Measurements from ENCODE around the gene OAS3. TPM values are rescaled to one million over a fixed set of nuclear protein-coding genes. Genes with fewer than 3 reads are reported as not detected.
"Not testable (repeated sequence)": the region's sequence is repeated elsewhere in the genome, so short reads cannot be mapped to it uniquely, and the experiment has no call there.

The OAS3 gene
- total RNA-seq, 1 donor from 2014 or later, result 6.4 TPM

- intact Hi-C loops (cut with DNase I), result no loop called here
- DNase-seq (ENCODE audit: low spot score), result no peak
Measured at GRCh38 chr12:112919121-112919520, 19.2 kb upstream of the OAS3 start.

DNA sequence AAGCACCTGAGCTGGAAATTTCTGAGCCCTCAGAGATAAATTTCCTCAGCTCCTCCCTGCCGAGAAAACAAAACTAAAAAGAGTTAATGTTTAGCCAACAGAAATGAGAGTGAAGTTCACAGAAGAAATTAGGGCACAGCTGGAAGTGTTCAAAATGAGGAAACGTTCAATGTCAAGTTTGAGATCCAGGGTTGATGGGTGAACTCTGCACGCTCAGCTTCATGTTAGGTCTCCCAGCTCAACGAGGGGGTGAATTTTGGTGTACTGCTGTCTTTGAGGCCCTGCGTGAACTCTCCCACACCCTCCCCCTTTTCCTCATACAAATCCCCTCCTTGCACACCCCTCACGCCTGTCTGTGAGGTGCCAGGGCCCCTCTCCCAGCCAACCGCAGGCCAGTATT lies 13.3 kb upstream of the OAS3 start:
- no peak for DNase-seq (ENCODE audit: low spot score)
- intact Hi-C loops (cut with DNase I), result no loop called here

DNA sequence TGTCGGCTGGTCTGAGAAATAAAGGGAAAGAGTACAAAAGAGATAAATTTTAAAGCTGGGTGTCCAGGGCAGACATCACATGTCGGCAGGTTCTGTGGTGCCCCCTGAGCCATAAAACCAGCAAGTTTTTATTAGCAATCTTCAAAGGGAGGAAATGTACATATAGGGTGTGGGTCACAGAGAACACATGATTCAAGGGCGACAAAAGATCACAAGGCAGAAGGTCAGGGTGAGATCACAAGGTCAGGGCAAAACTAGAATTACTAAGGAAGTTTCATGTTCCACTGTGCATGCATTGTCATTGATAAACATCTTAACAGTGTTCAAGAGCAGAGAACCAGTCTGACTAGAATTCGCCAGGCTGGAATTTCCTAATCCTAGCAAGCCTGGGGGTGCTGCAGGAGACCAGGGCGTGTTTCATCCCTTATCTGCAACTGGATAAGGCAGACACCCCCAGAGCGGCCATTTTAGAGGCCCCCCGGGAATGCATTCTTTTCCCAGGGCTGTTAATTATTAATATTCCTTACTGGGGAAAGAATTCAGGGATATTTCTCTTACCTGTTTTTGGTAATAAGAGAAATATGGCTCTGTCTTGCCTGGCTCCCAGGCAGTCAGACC lies 11.7 kb upstream of the OAS3 start:
- not testable (repeated sequence) for DNase-seq (ENCODE audit: low spot score)

DNA sequence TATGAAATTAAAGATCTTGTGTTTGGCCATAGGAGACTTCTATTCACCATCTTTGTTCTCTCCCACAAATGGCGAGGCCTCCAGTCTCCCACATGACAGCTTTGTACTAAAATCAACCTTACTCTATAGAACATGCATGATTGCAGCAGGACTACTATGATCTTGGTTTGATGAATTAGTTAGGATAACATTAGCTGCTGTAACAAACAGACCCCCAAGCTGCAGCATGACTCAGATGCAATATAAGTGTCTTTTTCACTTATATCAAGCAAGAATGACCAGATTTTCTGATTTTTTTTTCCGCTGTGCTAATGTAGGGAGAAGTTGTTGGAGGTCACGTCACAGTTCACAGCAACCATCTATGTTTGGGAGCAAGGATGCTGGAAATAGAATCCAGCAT lies 10.8 kb upstream of the OAS3 start:
- no peak for DNase-seq (ENCODE audit: low spot score)
- intact Hi-C loops (cut with DNase I), result no loop called here

More for the DNA sequence above, 11.7 kb upstream of the OAS3 start:
- intact Hi-C loops (cut with DNase I), result not testable (repeated sequence)

- intact Hi-C loops (cut with DNase I), result no loop called here
- no peak for DNase-seq (ENCODE audit: low spot score)
Measured at GRCh38 chr12:112927925-112928324, 10.3 kb upstream of the OAS3 start.

- intact Hi-C loops (cut with DNase I), result no loop called here
Measured at GRCh38 chr12:112928978-112929377, 9.3 kb upstream of the OAS3 start.

DNA sequence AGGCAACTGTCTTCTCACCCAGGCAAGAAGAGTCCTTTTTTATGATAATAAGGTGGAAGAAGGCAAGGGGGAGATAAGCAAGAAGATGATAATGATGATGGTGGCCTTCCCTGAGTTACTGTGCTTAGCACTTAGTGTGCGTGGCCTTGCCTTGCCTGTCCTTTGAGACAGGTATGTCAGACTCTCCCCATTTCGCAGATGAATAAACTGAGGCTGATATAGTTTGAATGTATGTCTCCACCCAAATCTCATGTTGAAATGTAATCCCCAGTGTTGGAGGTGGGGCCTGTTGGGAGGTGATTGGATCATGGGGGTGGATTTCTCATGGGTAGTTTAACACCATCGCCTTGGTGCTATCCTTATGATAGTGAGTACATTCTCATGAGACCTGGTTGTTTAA lies 8.6 kb upstream of the OAS3 start:
- DNase-seq (ENCODE audit: low spot score), result no peak
- intact Hi-C loops (cut with DNase I), result no loop called here

More at GRCh38 chr12:112928978-112929377, 9.3 kb upstream of the OAS3 start:
- DNase-seq (ENCODE audit: low spot score), result no peak

- intact Hi-C loops (cut with DNase I), result no loop called here
Measured at GRCh38 chr12:112930350-112930749, 7.9 kb upstream of the OAS3 start.

GRCh38 chr12:112932485-112933128 lies 5.7 kb upstream of the OAS3 start:
- no peak for DNase-seq (ENCODE audit: low spot score)
- intact Hi-C loops (cut with DNase I), result no loop called here

More at GRCh38 chr12:112930350-112930749, 7.9 kb upstream of the OAS3 start:
- DNase-seq (ENCODE audit: low spot score), result no peak

DNA sequence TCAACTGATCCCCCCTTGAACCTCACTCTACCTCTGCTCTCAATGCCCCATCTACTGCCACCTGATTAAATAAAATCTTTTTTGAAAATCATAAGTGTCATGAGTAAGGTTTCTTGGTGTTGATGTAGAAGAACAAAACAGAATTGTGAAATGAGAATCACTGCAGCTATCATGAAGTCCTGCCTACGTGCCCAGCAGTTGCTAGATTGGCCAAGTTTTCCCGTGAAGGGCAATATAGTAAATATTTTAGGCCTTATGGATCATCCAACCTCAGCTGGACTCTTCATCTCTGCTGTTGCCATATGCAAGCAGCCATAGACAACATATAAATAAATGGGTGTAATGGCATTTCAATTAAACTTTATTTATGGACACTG lies 5.2 kb upstream of the OAS3 start:
- intact Hi-C loops (cut with DNase I), result no loop called here
- DNase-seq (ENCODE audit: low spot score), result no peak

DNA sequence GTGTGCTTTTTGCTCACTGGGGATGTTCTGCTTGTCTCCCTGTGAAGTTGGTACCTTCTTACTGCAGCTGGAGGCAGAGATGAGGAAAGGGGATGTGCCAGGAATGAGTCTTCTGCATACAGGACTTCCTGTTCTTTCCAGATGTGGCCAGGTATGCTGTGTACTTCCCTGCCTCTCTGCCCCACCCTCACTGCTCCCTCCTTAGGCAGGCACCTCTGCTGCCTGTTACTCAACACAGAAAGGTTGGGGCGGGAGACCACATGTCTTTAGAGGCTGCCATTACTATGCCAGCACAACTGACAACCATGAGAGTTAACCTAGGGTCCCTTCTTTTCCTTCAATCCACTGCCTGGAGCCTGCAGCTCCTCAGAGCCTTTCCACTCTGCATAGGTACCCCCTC lies 2.0 kb upstream of the OAS3 start:
- DNase-seq (ENCODE audit: low spot score), result no peak

DNA sequence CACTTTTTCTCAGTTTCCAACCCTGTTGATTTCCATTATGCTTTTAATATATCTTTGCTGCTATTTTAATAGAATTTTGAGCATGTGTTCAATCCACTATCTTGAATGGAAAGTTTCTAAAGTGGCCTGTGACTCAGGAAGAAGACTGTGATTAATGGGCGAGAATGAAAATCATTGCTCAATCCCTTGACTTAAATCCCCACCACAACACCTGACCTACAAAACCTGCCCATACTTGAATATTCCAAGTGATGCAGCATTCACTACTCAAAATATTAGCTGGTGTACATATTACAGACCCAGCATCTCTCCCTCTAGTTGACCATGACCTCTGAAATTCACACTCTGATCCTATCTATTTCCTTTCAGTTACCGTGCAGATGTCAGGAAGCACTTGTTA lies 1.3 kb upstream of the OAS3 start:
- intact Hi-C loops (cut with DNase I), result loop anchor here (5.0 kb wide), 1 partner anchor 35 kb away; no protein-coding TSS in a partner anchor
- DNase-seq (ENCODE audit: low spot score), result no peak

More for the DNA sequence above, 2.0 kb upstream of the OAS3 start:
- intact Hi-C loops (cut with DNase I), result loop anchor here (5.0 kb wide), 1 partner anchor 34 kb away; no protein-coding TSS in a partner anchor

DNA sequence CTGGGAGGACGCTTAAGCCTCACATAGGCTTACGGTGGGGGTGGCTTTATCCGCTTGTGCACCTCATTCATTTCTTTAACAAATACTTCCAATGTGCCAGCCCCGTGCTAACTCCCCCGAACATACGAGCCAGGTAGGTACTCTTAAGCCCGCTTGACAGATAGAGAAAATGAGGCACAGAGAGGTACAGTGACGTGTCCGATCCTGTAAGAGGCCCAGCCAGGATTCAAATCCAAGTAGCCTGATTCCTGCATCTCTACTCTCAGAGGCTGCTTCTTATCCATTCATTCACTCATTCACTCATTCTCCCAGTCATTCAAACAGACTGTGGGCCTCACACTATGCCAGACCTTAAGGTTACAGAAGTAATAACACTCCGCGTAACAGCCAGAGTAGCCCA lies 477 bp downstream of the OAS3 start:
- intact Hi-C loops (cut with DNase I), result loop anchor here (5.0 kb wide), 1 partner anchor 36 kb away; no protein-coding TSS in a partner anchor
- DNase-seq (ENCODE audit: low spot score), result no peak

GRCh38 chr12:112939761-112940381 lies 1.6 kb downstream of the OAS3 start:
- DNase-seq (ENCODE audit: low spot score), result no peak
- intact Hi-C loops (cut with DNase I), result loop anchor here (5.0 kb wide), 1 partner anchor 38 kb away; no protein-coding TSS in a partner anchor

- DNase-seq (ENCODE audit: low spot score), result no peak
- intact Hi-C loops (cut with DNase I), result no loop called here
Measured at GRCh38 chr12:112941528-112942335, 3.5 kb downstream of the OAS3 start.

- DNase-seq (ENCODE audit: low spot score), result no peak
- intact Hi-C loops (cut with DNase I), result no loop called here
Measured at GRCh38 chr12:112942572-112942971, 4.3 kb downstream of the OAS3 start.

DNA sequence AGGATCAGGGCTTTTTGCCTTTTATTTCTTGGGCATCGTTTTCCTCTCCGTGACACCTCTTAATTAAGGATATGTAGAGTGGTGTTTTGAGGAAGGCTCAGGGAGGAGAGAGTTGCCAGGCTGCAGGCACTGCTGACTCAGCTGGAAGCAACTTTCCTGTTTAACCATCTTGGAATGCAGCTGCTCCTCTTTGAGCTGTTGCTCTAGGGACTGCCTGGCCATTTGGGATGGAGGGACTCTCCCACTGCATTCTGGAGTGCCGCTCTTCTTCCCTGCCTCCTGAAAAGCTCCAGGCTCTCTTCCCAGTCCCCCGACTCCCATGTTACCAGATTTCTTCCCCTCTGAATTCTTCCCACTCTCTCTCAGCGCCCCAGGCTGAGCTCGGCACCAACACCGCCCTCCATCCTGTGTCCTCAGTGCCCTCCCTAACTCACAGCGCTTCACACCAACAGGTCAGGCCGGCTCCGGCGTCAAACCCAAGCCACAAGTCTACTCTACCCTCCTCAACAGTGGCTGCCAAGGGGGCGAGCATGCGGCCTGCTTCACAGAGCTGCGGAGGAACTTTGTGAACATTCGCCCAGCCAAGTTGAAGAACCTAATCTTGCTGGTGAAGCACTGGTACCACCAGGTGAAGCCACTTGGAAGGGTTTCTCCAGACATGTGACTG lies 5.9 kb downstream of the OAS3 start:
- intact Hi-C loops (cut with DNase I), result no loop called here

GRCh38 chr12:112945515-112945914 lies 7.2 kb downstream of the OAS3 start:
- intact Hi-C loops (cut with DNase I), result no loop called here
- no peak for DNase-seq (ENCODE audit: low spot score)

More for the DNA sequence above, 5.9 kb downstream of the OAS3 start:
- DNase-seq (ENCODE audit: low spot score), result no peak

GRCh38 chr12:112946236-112947000 lies 8.1 kb downstream of the OAS3 start:
- DNase-seq (ENCODE audit: low spot score), result no peak
- intact Hi-C loops (cut with DNase I), result no loop called here
